Erythroblast (primary cell): ENCODE results near the gene SDHAF1.

Experiments used
- GATA1 ChIP-seq: IDR thresholded peaks from 2 replicates; pipeline ENCODE4 v1.6.1; 2011; ENCODE audit warnings: low read depth, mild to moderate bottlenecking, control low read depth, low read length, moderate library complexity
- POLR2A ChIP-seq: IDR thresholded peaks from 2 replicates; pipeline ENCODE4 v1.6.1; 2011; ENCODE audit warnings: mild to moderate bottlenecking, low read length

DNA sequence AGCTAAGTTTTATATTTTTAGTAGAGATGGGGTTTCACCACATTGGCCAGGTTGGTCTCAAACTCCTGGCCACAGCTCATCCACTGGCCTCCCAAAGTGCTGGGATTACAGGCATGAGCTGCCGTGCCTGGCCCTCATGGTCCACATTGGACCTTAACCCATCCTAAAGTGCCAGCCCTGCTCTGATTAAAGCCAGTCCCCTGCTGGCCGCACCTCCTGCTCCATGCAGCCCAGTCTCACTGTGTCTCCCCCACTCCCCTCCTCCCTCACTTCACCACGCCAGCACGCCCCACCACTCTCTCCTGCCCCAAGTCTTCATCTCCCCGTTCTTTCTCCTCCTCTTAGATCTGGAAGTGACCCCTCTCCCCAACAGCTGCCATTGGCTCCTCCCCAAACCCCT lies 16.7 kb upstream of the SDHAF1 start:
- no peak for TF ChIP-seq POLR2A
- no peak for TF ChIP-seq GATA1
